Epidermal melanocyte (primary cell): Measurements from ENCODE around the gene RPRML.
"Not testable (repeated sequence)": the region's sequence is repeated elsewhere in the genome, so short reads cannot be mapped to it uniquely, and the experiment has no call there.

ENCODE experiments used
- DNase-seq: peaks from one replicate; pipeline ENCODE4 v3.0.0; 2011; ENCODE audit warnings: low spot score; ENCODE audit not compliant: insufficient read length

RPRML gene

DNA sequence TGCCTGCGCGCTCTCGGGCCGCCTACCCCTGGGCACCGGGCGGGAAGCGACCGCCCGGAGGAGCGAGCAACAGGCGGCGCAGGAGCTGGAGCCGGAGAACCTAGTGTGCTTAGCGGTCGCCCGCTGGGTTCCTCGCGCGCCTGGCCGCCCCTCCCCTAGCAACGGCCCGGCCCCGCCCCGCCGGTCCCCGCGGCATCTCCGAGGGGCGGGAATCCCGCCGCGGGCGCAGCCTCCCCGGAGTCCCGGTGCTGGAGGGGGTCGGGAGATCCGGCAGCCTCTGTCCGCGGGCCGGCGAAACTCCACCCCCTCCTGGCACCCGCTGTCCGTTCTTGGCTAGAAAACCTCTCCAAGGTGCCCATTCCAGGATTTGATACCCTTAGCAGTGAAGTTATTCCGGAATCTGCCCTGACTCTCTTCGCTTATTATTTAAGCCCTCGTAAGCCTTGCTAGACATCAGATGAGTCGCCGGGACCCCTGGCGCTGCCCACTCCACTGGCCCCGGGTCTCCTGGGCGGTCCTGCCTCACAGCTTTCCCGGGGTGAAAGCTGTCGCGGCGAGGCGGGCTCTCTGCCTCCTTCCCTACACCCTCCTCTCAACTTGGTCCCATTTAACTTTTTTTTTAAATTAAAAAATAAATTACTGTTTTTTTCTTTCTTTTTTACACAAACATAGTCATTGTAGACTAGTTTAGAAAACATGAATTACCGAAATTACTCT is at the start of gene RPRML:
Gene RPRML (minus strand): TSS at position 107 of the 717 bp plus-strand sequence. CDS start 246 bp downstream, outside the sequence.
- no peak for DNase-seq

DNA sequence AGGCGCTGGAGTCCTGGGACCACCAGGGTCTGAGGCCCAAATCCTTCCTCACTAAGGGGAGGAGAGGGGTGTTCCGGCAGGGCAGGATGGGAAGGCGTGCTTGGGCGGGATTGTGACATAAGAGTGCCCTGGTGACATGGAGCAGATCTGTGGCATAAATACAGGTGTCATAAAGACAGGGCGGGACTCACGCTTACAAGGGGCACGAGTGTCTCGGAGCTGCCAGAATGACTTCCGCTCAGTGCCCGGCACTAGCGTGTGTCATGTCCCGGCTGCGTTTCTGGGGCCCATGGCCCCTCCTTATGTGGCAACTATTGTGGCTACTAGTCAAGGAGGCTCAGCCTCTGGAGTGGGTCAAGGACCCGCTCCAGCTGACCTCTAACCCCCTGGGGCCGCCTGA is 37.9 kb upstream of the RPRML start:
- not testable (repeated sequence) for DNase-seq

DNA sequence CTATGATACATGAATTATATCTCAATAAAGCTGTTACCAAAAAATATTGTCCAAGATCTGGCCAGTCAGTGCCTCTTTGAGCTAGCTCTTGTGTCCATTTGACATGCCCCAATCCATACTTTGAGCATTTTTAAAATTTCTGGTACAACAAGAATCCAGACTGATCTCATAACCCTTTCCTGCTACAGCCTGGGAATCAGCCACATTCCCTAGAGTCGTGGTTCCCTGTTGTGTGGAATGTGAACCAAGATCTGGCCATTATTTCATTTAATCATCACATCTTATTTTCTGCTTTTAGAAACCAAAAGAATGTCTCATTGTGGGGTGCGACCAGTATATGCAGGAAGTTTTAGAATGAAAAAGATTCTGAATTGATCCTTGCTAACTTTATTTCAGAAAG is 34.3 kb upstream of the RPRML start:
- no peak for DNase-seq

DNA sequence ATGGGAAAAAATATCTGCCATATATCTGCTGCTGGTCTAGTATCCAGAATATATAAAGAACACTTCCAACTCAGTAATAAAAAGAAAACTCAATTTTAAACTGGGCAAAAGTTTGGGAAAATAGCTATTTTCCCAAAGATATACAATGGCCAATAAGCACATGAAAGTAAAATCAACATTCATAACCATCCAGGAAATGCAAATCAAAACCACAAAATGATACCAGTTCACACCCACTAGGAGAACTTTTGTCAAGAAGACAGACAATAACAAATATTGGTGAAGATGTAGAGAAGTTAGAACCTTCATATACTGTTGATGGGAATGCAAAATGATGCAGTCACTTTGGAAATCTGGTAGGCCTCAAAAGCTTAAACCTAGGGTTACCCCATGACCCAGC is 33.4 kb upstream of the RPRML start:
- no peak for DNase-seq

DNA sequence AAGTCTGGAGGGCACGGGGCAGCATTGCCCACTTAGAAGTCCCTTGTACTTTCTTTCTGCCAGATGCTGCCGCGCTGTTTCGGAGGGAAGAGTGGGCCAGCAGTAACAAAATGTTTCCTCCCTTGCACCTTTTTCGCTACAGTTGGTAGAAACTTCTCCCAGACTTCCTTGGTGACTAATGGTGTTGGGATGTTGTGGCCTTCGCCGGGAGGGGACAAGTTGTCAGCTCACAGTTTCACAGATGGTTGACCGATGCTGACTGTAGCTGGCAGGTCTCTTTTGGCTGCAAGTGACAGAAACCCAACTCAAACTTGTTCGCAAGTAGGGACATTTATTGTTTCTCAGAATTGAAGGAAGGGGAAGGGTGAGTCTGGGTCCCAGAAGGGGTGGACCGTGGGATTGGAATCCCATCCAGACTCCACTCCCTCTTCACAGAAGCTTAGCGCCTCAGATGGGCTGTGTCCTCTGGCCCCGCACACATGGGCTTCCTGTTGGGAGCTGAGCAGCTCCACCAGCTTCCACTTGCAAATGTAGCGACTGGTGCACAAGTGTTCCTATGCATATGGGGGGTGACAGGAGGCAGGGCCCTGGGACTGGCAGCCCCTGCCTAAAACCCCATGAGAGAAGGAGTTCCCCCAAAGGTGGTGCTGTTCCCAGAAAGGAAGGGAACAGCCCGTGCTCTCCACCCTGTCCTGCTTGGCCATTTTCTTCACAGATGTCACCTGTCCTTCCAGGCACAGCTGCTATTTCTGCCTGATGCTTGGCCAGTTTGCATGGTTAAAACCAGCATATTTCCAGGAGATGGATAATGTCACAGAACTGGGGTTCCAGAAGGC is 30.9 kb upstream of the RPRML start:
- no peak for DNase-seq

DNA sequence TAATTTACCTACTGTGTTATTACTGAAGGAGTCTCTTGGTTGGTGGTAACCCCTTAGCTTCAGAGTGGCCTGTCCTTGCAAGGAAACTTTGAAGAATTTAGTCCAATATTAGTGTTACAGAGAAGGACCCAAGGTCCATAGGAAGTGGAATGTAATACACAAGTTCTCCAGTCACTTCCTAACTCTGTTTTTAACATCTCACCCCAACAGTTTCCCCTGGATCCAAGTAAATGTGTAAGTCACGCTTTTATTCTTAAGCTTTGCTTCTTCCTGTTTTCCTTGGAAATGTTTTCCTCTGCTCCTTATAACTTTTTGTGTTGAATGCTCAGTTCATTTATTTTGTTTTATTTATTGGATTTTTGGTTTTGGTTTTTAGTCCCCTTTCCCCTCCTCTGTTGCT is 25.9 kb upstream of the RPRML start:
- DNase-seq = no peak

DNA sequence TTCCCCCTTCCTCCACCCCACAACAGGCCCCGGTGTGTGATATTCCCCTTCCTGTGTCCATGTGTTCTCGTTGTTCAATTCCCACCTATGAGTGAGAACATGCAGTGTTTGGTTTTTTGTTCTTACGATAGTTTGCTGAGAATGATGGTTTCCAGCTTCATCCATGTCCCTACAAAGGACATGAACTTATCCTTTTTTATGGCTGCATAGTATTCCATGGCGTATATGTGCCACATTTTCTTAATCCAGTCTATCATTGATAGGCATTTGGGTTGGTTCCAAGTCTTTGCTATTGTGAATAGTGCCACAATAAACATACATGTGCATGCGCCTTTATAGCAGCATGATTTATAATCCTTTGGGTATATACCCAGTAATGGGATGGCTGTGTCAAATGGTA is 24.8 kb upstream of the RPRML start:
- DNase-seq = not testable (repeated sequence)

DNA sequence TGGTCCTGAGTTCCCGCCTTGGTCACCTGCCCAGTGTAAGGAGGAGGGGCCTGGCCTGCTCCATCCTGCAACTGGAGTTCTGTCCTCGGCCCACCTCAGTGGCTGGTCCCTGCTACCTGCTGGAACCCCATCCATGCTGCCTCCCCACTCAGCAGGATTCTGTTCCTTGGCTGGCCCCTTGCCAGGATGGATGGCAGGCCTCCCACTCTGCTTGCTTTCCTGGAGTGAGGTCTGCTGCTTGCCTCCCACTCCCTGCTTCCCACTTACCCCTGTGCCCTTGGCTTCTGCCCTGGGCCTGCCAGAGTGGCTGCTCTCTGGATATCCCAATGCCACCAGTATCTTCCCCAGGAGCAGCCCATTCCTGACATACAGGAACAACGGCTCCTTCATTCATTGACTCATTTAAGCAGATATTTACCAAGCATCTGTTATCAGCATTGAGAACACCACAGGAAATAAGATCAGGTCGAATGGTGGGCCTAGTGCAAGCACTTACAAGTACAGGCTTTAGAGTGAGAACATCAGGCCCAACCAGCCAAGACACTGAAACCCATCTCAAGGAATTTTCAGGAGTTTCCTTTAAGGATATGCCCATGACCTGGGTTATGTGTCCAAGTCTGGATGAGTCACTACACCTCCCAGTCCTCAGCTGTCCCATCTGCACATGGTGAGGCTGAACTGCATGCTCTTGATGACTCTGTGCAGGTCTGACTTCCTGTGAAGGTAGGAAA is 17.0 kb upstream of the RPRML start:
- DNase-seq = no peak

DNA sequence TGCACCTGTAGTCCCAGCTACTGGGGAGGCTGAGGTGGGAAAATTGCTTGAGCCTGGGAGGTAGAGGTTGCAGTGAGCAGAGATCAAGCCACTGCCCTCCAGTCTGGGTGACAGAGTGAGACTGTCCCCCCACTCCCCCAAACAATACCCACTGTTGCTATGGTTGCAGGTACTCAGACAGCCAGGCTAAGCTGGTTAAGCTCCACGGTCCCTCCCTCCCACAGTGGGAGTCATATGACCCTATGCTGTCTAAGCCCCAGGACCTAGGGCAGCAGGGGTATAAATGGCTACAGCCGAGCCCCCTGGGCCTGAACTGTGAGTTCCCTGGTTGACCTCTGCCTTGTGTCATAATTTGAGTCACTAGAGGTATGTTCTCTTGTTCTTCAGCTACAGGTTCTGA is 15.9 kb upstream of the RPRML start:
- DNase-seq = no peak

DNA sequence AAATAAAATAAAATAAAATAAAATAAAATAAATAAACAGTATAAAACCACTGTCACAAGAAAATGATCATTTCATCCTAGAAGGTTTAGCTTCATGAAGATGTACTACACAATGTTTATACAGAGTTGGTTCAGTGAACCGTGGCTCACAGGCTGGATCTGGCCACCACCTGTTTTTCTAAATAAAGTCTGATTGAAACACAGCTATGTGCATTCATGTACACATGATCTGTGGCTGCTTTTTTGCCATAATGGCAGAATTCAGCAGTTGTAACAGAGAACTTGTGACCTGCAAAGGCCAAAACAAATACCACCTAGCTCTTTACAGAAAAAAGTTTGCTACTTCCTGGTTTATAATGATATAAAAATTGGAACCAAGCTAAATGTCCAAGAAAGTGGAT is 12.6 kb upstream of the RPRML start:
- no peak for DNase-seq

DNA sequence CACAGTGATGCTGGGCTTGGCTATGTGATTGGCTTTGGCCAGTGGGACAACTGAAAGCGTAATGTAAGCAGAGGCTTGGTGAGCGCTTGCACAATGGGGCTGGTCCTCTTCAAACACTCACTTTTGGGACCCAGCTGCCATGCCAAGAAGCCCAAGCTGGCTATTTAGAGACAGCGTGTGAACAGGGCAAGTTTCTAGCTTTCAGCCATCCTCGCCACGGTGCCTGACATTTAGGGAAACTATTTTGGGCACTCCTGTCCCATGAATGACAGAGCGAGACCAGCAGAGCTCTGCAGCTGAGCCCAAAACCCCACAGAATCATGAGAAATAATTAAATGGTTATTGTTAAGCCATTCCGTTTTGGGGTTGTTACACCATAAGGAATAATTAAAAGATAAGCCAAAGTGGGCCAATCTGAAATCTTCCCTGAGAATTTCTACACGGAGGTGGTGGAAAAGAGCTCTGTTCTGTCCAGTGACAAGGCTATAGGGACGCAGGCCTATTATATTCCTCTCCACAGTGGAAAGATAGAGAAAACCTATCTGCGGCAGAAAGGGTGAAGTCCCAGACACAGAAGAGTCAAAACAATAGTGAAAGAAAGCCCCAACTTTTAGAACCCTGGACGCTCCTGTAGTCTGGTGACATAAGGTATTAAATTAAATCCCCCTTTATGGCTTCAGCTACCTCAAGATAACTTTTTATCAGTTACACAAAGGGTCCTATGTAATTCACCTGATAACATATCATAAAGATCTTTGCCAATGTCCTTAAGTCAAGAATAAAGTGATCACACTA is 10.8 kb upstream of the RPRML start:
- no peak for DNase-seq

DNA sequence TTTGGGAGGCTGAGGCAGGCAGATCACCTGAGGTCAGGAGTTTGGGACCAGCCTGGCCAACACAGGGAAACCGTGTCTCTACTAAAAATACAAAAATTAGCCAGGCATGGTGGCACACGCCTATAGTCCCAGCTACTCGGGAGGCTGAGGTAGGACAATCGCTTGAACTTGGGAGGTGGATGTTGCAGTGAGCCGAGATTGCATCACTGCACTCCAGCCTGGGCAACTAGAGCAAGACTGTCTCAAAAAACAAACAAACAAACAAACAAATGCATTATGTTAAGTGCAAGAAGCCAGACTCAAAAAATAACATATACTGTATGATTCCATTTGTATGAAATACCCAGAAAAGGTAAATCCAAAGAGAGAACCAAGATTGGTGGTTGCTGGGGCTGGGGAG is 8.9 kb upstream of the RPRML start:
- DNase-seq = not testable (repeated sequence)

DNA sequence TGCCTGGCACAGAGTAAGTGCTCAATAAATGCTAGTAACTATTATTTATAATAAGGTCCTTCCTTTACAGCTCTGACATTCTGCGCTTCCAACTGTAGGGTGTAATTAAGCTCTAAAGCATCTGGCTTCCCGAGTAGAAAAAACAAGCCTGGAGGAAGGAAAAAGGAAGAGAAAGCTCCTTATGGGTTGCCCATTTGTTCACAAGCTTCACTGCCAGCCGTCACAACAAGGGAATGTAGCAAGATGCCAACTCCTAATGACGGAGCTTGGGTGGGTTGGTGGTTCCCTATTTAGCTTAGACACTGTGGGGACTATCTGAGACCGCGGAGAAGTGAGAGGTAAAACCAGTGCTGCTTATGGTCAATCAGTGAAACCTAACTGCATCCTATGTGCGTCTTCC is 7.3 kb upstream of the RPRML start:
- DNase-seq = no peak

DNA sequence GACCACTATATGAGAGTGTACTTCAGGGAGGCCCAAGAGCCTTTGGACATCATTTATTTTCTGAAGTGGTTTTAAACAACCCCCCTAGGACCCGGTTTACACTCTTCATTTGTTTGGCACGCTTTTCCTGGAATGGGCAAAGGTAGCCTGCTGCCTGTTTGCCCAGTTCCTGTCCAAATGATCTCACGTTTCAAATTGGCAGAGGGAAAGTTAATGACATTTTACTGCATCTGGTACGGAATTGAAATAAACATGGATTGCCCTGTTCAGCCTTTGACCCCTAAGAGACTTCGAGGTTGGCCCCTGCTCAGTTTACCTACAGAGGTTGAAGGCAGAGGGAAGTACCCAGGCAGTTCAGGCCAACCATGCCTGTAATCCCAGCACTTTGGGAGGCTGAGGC is 5.8 kb upstream of the RPRML start:
- no peak for DNase-seq

DNA sequence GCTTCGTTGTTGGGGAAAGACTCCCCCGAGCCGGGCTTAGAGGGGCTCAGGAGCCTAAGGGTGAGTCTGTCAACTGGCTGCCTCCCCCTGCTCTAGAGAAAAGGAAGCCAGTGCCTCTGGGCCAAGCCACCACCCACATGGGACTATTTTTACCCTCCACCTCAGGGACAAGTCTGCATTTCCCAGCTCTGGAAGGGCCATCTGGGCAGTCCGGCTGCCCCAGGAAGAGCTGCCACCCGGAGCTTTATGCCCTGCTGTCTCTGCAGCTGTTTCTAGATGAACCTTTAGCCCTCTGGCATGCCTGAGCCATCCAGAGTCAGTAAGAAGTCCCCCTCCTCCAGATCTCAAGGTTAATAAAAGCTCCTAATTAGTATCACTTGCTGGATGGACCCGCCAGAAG is 5.3 kb upstream of the RPRML start:
- no peak for DNase-seq

DNA sequence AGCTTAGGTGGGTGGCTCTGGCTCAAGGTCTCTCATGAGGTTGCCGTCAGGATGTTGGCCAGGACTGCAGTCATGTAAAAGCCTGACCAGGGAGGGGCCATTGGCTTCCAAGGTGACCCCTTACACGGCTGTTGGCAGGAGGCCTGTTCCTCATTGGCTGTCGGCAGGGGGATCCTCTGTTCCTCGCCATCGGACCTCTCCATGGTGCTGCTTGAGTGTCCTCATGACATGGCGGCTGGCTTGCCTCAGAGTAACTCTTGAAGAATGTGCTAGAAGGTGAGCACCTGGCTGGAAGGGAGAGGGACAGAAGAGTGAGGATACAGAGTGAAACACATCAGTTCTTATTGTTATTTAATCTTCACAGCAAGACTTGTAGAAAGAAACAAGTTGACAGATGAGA is 4.7 kb upstream of the RPRML start:
- DNase-seq = no peak

DNA sequence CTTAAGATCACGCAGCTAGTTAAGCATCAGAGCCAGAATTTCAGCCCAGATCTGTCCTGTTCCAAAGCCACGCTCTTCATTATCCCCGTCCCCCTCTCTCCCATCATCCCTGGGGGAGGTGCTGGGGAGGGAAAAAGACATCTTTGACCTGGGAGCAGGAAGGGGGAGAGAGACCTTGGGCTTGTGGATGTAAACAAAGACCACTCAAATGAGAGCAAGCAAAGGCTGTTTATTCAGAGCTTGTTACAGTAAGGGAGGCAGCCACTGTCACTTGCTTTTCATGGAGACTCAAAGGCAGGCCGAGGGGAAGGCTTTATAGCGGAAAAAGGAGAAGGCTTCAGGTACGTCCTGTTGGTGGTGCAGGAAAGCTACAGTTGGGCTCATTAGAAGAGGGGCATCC is 3.5 kb upstream of the RPRML start:
- DNase-seq = no peak

DNA sequence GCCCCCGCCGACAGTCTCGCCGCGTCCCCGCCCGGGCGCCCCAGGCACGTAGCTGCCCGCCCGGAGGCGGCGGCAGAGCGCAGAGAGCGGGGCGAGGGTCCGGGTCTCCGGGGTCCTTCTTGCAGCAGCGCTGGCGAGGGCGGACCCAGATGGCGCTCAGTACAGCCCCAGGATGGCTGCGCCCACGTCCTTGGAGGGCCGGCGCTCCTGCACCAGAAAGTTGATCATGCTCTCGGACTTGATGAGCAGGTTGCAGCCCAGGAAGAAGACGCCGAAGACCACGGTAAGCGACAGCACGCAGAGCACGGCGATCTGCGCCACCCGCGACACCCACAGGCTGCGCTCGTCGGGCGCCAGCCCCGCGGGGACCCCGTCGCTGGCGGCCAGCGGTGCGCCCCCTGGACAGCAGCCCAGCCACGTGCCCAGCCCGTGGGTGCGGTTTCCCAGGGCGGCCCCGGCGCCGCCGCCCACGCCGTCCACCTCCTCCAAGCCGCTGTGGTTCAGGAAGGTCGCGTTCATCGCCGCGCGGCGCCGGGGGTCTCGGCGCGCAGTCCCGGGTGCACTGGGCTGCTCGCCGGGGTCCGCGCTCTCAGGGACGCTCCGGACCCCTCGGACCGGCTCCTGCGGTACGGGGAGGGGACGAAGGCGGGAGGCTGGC is 435 bp downstream of the RPRML start:
- DNase-seq = no peak

DNA sequence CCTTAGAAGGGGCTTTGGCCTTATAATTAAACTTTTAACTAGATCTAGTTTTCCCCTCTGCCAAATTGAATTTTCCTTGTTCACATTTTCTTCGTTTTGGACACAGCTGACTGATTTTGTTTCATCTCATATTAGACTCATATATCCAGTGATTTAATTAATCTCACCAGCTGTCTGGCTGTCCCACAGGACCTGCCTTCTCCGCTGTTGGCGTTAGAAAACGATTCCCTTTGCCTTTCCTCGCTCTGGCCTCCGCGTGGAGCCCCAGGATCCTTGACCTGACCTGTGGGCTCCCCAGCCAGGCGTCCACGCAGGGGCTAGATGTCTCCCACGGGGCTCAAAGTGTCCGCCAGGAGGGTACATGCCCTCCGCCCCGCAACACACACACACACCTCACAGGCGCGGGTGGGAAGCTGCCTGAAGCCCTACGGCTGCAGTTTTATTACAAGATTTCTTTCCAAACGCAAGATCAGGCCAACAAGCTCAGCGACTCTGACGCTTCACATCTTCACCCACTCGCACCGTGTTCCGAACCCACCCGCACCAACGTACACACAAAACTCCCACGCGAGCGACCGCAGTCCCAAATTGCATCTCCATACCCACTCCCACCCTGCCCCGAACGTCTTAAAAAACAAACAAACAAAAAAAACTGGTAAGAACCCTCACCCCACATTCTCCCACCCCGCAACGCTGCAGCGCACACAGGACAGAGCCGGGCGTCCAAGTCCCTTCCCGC is 1.1 kb downstream of the RPRML start:
- DNase-seq = no peak

DNA sequence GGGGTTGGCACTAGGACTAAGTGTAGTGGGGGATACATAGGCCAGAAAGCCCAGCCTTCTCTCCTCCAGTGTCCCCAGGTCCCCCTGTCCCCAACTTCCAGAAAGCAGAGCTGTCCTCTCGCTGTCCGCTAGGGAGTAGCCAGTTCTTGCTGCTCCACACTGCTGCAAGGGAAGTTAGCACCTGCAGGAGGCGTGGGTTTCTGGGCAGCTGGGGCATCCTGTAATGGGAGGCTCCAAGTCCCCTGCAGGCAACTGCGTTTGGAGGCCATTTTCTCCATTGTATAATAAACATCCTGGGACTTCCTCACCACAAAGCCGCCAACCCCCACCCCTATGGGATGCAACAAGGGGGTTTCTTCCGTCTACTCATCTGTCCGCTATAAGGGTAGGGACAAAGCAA is 1.7 kb downstream of the RPRML start:
- DNase-seq = no peak
